GM18861 (cell line): ENCODE results near the gene IL1RN.

Source experiments
- ATAC-seq: cut with Tn5 transposase; IDR thresholded peaks from one replicate; pipeline ENCODE4 v1.9.1; 2021; ENCODE audit not compliant: unreplicated experiment

IL1RN gene

GRCh38 chr2:113103277-113103676, 24.1 kb upstream of the IL1RN start:
- no peak for ATAC-seq

- ATAC-seq = no peak
Measured at GRCh38 chr2:113104054-113104611, 23.3 kb upstream of the IL1RN start.

- ATAC-seq = no peak
Measured at GRCh38 chr2:113105047-113105785, 22.2 kb upstream of the IL1RN start.

- no peak for ATAC-seq
Measured at GRCh38 chr2:113111121-113111520, 16.3 kb upstream of the IL1RN start.

GRCh38 chr2:113111823-113112287, 15.5 kb upstream of the IL1RN start:
- no peak for ATAC-seq

GRCh38 chr2:113112441-113112840, 15.0 kb upstream of the IL1RN start:
- ATAC-seq = no peak

GRCh38 chr2:113112871-113113270, 14.5 kb upstream of the IL1RN start:
- no peak for ATAC-seq

GRCh38 chr2:113113807-113114206, 13.6 kb upstream of the IL1RN start:
- no peak for ATAC-seq

- ATAC-seq = no peak
Measured at GRCh38 chr2:113114224-113114945, 13.0 kb upstream of the IL1RN start.

- no peak for ATAC-seq
Measured at GRCh38 chr2:113114996-113115395, 12.4 kb upstream of the IL1RN start.

GRCh38 chr2:113116100-113116958, 11.1 kb upstream of the IL1RN start:
- ATAC-seq = no peak

- ATAC-seq = no peak
Measured at GRCh38 chr2:113117541-113118262, 9.7 kb upstream of the IL1RN start.

- no peak for ATAC-seq
Measured at GRCh38 chr2:113118263-113118657, 9.1 kb upstream of the IL1RN start.

GRCh38 chr2:113119111-113119510, 8.3 kb upstream of the IL1RN start:
- no peak for ATAC-seq

GRCh38 chr2:113120861-113121260, 6.5 kb upstream of the IL1RN start:
- ATAC-seq = no peak

- no peak for ATAC-seq
Measured at GRCh38 chr2:113122364-113122763, 5.0 kb upstream of the IL1RN start.

GRCh38 chr2:113123726-113124125, 3.7 kb upstream of the IL1RN start:
- ATAC-seq = no peak

GRCh38 chr2:113124181-113124961, 3.0 kb upstream of the IL1RN start:
- peak; percentile 45 for ATAC-seq

GRCh38 chr2:113124984-113125855, 2.2 kb upstream of the IL1RN start:
- ATAC-seq = no peak
